ENCODE data around the gene CNOT9. TPM values are rescaled to one million over a fixed set of nuclear protein-coding genes. Genes with fewer than 3 reads are reported as not detected.

Gene CNOT9
- total RNA-seq, 1 donor from 2014 or later, result 30.9 TPM

DNA sequence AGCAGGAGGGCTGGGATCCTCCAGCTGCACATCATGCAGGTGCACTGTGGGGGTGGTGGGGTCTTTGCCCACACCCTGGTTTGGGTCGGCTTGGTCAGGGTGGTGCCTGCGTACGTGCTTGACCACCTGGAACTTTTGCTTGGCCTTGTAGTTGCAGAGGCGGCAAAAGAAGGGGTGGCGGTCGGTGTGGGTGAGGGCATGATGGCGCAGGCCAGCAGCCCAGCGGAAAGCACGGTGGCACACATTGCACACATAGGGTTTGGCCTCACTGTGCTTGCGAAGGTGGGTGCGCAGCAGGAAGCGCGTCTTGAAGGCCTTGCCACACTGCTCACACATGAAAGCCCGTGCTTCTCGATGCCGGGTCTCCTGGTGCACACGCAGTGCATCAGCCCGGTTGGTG lies 69.7 kb downstream of the CNOT9 start:
- TF ChIP-seq, protein P1, sequence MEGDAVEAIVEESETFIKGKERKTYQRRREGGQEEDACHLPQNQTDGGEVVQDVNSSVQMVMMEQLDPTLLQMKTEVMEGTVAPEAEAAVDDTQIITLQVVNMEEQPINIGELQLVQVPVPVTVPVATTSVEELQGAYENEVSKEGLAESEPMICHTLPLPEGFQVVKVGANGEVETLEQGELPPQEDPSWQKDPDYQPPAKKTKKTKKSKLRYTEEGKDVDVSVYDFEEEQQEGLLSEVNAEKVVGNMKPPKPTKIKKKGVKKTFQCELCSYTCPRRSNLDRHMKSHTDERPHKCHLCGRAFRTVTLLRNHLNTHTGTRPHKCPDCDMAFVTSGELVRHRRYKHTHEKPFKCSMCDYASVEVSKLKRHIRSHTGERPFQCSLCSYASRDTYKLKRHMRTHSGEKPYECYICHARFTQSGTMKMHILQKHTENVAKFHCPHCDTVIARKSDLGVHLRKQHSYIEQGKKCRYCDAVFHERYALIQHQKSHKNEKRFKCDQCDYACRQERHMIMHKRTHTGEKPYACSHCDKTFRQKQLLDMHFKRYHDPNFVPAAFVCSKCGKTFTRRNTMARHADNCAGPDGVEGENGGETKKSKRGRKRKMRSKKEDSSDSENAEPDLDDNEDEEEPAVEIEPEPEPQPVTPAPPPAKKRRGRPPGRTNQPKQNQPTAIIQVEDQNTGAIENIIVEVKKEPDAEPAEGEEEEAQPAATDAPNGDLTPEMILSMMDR (IDR thresholded peaks at IDR 0.05), result no peak
- DNase-seq, result no peak
- Histone ChIP-seq H3K4me3 (no peak overlapping the region), H3K9me3 (no peaks in the 10 kb centered on the region), H3K27ac (no peak overlapping the region), H3K27me3 (no peaks in the 10 kb centered on the region), H3K4me1 (no peaks in the 10 kb centered on the region), H3K36me3 (peaks cover 92% of the 10 kb centered on the region)
- ATAC-seq, result no peak
- intact Hi-C loops (cut with DNase I), result no loop called here

DNA sequence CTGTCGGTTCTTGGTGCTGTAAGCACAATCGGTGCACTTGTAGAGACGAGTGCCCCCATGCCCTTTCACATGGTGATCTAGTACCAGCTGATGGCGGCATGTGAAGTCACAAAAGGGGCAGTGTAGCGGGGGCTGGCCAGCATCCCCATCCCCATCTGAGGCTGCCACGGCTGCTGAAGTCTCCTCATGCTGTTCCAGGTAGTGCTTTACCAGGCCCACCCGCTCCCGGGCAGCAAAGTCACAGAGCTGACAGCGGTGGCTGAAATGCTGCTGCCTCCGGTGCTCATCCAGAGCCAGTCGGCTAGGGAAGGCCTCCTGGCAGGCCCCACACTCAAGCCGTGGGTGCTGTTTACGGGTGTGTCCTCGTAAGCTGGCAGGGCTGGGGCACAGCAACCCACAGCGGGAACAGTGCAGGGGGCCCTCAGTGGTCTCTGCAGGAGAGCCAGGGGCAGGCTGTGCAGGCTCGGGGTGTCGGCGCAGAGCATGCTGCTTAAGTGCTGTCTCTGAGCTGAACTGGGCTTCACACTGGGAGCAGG lies 73.5 kb downstream of the CNOT9 start:
- Histone ChIP-seq H3K4me3 (no peak overlapping the region), H3K9me3 (no peaks in the 10 kb centered on the region), H3K4me1 (no peaks in the 10 kb centered on the region), H3K27ac (no peak overlapping the region), H3K36me3 (peaks cover 92% of the 10 kb centered on the region), H3K27me3 (no peaks in the 10 kb centered on the region)
- TF ChIP-seq, protein P1 (IDR thresholded peaks at IDR 0.05), result no peak
- no peak for DNase-seq
- intact Hi-C loops (cut with DNase I), result no loop called here
- ATAC-seq, result no peak

DNA sequence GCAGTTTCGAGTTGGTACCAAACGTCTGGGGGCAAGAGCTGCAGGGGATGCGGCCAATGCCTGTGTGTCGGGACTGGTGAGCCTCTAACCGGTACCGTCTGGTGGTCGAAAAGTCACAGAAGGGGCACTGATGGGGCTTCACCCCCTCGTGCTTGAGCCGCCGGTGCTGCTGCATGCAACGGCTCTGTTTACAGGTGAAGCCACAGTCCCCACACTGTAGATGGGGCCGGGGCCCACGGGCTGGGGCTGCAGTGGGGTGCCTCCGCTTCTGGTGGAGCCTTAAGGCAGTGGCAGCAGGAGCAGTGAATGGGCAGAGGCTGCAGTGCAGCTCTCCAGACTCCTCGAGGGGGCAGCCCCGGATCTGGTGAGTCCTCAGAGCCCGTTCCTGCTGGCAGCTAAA lies 74.1 kb downstream of the CNOT9 start:
- H3K27me3 ChIP-seq, result no peaks in the 10 kb centered on the region
- intact Hi-C loops (cut with DNase I), result no loop called here
- no peaks in the 10 kb centered on the region for H3K4me1 ChIP-seq
- H3K4me3 ChIP-seq, result no peak overlapping the region
- H3K27ac ChIP-seq, result no peak overlapping the region
- TF ChIP-seq, protein P1 (IDR thresholded peaks at IDR 0.05), result no peak
- H3K9me3 ChIP-seq, result no peaks in the 10 kb centered on the region
- DNase-seq (no peak), ATAC-seq (no peak)
- H3K36me3 ChIP-seq, result peaks cover 91% of the 10 kb centered on the region

DNA sequence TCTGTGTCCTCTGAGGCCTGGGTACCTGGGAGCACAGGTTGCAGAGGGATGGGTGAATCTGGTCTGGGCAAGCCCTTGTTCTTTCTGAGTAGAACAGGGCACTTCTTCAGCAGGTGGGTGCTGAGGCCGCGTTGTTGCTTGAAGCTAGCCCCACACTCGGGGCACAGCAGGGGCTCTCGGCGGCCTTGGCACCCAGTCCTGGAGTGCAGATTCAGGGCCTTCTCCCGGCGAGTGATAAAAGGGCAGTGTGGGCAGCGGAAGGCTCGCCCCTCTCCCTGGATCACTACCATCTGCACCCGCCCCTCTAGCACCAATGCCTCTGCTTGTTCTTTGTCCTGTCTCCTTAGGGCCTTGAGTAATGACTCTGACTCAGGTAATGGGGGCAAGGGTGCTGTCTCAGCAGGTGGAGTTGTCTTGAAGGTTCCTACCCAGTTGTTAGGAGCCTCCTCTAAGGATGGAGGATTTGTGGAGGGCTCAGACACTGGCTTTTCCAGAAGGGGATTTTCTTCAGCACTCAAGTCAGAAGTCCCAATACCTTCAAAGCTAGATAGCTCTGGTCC lies 75.2 kb downstream of the CNOT9 start:
- ATAC-seq, result no peak
- Histone ChIP-seq H3K9me3 (no peaks in the 10 kb centered on the region), H3K4me3 (no peak overlapping the region), H3K36me3 (peaks cover 91% of the 10 kb centered on the region), H3K27me3 (no peaks in the 10 kb centered on the region), H3K4me1 (no peaks in the 10 kb centered on the region), H3K27ac (no peak overlapping the region)
- TF ChIP-seq, protein P1 (IDR thresholded peaks at IDR 0.05), result no peak
- DNase-seq, result no peak
- intact Hi-C loops (cut with DNase I), result no loop called here

DNA sequence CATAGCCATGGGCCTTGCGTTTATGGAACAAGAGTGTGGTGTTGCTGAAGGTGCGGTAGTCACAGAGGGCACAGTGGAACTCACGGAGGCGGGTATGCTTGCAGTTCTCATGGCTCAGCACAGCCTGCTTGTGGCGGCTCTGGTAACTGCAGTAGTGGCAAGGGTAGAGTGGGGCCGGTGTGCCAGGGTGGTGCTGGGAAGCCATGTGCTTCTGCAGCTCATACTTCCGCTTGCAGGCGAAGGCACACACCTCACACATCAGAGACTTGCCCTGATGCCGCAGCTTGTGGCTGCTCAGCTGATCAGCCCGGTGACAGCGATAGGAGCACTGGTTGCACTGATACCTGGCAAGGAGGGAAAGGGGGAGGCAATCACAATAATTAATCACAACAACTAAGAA lies 76.1 kb downstream of the CNOT9 start:
- no peak overlapping the region for H3K4me3 ChIP-seq
- intact Hi-C loops (cut with DNase I), result no loop called here
- ATAC-seq (no peak), DNase-seq (no peak)
- no peaks in the 10 kb centered on the region for H3K27me3 ChIP-seq
- TF ChIP-seq, protein P1 (IDR thresholded peaks at IDR 0.05), result no peak
- no peaks in the 10 kb centered on the region for H3K9me3 ChIP-seq
- no peaks in the 10 kb centered on the region for H3K4me1 ChIP-seq
- H3K36me3 ChIP-seq, result peaks cover 91% of the 10 kb centered on the region
- H3K27ac ChIP-seq, result no peak overlapping the region

DNA sequence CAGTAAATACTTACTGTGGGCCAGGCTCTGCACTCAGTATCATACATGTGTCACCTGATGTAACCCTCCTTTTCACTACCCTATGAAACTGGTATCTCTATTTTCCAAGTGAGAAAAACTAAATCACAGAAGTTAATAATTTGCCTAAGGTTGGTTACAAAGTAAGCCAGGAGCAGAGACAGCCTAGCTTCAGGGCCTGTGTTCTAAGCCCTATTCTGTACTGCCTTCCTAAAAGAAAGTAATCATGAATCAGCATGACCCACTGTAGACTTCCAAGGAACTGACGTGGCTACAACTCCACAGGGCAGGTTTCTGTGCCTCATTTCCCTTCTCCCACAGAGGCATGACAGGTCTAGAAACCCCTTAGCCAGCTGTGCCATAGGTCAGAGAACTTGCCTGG lies 76.5 kb downstream of the CNOT9 start:
- no peak for DNase-seq
- TF ChIP-seq, protein P1 (IDR thresholded peaks at IDR 0.05), result no peak
- intact Hi-C loops (cut with DNase I), result no loop called here

More for the DNA sequence above, 76.5 kb downstream of the CNOT9 start:
- Histone ChIP-seq H3K36me3 (peaks cover 93% of the 10 kb centered on the region), H3K4me1 (no peaks in the 10 kb centered on the region), H3K27ac (no peak overlapping the region), H3K27me3 (no peaks in the 10 kb centered on the region), H3K9me3 (no peaks in the 10 kb centered on the region), H3K4me3 (no peak overlapping the region)
- ATAC-seq, result no peak
